Hepatocyte (in vitro differentiated cells): Measurements from ENCODE around the gene AOAH.

Source experiments
- EZH2 ChIP-seq: fragments of 200-600 bp; sonication (generic); IDR thresholded peaks from 2 replicates; pipeline ENCODE4 v1.6.1; 2016; ENCODE audit warnings: antibody characterized with exemption, mild to moderate bottlenecking, borderline replicate concordance
- TF ChIP-seq, protein P1 (sequence below): fragments of 200-600 bp; sonication (generic); IDR thresholded peaks from 2 replicates; pipeline ENCODE4 v1.5.1; 2016; ENCODE audit warnings: antibody characterized with exemption, mild to moderate bottlenecking; ENCODE audit not compliant: poor library complexity

DNA sequence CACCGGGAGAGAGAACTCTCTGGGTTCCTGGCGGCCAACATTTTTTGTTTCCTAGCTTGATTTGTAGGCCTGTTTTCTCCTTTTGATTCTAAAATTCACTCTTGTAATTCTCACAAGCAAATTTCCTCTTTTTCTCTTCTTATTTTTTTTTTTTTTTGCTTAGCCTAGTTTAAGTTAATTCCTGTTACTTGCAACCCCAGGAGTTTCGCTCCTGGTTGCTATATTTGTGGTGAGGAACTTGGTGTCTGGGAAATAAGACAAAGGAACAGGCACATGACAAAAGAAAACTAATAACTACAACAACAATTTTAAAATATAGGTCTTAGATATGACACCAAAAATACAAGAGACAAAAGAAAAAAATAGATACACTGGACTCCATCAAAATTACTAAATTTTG is 6.7 kb downstream of the AOAH start:
- TF ChIP-seq, protein P1, sequence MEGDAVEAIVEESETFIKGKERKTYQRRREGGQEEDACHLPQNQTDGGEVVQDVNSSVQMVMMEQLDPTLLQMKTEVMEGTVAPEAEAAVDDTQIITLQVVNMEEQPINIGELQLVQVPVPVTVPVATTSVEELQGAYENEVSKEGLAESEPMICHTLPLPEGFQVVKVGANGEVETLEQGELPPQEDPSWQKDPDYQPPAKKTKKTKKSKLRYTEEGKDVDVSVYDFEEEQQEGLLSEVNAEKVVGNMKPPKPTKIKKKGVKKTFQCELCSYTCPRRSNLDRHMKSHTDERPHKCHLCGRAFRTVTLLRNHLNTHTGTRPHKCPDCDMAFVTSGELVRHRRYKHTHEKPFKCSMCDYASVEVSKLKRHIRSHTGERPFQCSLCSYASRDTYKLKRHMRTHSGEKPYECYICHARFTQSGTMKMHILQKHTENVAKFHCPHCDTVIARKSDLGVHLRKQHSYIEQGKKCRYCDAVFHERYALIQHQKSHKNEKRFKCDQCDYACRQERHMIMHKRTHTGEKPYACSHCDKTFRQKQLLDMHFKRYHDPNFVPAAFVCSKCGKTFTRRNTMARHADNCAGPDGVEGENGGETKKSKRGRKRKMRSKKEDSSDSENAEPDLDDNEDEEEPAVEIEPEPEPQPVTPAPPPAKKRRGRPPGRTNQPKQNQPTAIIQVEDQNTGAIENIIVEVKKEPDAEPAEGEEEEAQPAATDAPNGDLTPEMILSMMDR = no peak
- no peak for TF ChIP-seq EZH2
